ENCODE results near the gene NLRP7.
"Not testable (repeated sequence)": the region's sequence is repeated elsewhere in the genome, so short reads cannot be mapped to it uniquely, and the experiment has no call there.

The NLRP7 gene

GRCh38 chr19:54919646-54920563 lies 27.4 kb downstream of the NLRP7 start:
- not testable (repeated sequence) for DNase-seq (ENCODE audit: low spot score)

GRCh38 chr19:54918499-54918898 lies 28.8 kb downstream of the NLRP7 start:
- no peak for DNase-seq (ENCODE audit: low spot score)

DNA sequence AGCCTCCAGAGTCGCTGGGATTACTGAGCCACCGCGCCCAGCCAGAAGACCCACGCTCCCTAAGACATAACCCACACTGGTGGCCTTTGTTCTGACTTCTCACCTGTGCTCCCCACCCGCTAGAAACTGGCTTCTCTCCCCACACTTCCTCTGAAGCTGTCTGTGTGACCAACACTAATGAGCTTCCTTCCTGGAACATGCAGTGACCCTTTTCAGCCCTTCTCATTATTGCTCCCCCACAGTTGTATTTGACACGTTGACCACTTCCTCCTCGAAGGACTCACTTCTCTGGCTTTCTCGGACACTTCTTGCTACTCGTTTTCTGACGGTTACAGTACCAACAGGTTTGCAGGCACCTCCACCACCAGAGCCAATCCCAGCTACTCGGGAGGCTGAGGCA lies 30.5 kb downstream of the NLRP7 start:
- DNase-seq (ENCODE audit: low spot score) = peak; percentile 11

GRCh38 chr19:54907899-54908298 lies 39.4 kb downstream of the NLRP7 start:
- not testable (repeated sequence) for DNase-seq (ENCODE audit: low spot score)

DNA sequence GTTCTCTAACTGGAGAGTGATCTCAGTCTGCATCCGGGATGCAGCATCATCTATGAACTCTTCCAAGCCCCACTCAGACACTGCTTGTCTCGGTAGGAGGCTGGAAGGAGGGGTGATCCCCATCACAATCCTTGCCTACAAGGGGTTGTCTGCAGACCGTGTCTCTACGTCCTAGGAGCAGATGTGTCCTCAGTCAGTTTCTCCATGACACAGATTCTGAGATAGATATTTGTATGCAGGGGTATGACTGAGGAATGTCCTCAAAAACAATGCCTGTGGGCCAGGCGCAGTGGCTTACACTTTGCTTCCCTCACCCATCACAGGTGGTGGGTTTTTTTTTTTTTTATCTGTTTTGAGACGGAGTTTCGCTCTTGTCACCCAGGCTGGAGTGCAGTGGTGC lies 40.5 kb downstream of the NLRP7 start:
- no peak for DNase-seq (ENCODE audit: low spot score)

- no peak for DNase-seq (ENCODE audit: low spot score)
Observed at GRCh38 chr19:54905803-54906511, 41.4 kb downstream of the NLRP7 start, which contains the start of gene NCR1. Gene NCR1 (plus strand): TSS chr19:54906148. CDS start chr19:54906188, 40 bp downstream.

DNA sequence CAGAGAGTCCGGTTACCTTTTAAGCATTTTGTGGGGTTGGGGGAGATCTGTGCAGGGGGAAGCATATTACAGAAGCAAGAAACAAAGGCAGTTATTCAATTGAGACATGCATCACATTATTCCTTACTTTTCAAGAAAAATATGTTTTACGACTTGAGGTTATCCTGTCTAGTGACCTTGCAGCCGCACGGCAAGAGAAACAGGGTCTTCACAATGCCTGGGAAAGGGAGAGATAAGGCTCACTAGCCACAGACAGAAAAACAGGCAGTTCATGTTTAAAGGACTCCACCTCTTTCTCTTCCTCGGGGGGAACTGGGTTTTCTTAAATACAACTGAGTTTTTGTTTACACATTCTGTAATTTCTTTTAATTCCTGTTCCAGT lies 41.9 kb downstream of the NLRP7 start:
- no peak for DNase-seq (ENCODE audit: low spot score)

- not testable (repeated sequence) for DNase-seq (ENCODE audit: low spot score)
Observed at GRCh38 chr19:54904261-54904660, 43.1 kb downstream of the NLRP7 start.

GRCh38 chr19:54903303-54903702 lies 44.0 kb downstream of the NLRP7 start:
- DNase-seq (ENCODE audit: low spot score) = no peak

- DNase-seq (ENCODE audit: low spot score) = no peak
Observed at GRCh38 chr19:54902061-54902460, 45.3 kb downstream of the NLRP7 start.

DNA sequence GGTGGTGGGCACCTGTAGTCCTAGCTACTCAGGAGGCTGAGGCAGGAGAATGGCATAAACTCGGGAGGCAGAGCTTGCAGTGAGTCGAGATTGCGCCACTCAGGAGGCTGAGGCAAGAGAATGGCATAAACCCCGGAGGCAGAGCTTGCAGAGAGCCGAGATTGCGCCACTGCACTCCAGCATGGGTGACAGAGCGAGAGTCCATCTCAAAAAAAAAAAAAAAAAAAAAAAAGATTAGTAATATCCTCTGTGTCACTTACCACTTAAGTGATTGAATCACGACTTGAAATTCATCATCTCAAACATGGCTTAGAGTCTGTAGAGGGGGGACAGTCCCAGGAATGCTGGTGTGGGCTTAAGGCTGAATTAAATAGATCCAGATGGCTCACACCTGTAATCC lies 46.2 kb downstream of the NLRP7 start:
- not testable (repeated sequence) for DNase-seq (ENCODE audit: low spot score)

GRCh38 chr19:54899646-54900045 lies 47.7 kb downstream of the NLRP7 start:
- not testable (repeated sequence) for DNase-seq (ENCODE audit: low spot score)

- DNase-seq (ENCODE audit: low spot score) = not testable (repeated sequence)
Observed at GRCh38 chr19:54898685-54899084, 48.6 kb downstream of the NLRP7 start.

DNA sequence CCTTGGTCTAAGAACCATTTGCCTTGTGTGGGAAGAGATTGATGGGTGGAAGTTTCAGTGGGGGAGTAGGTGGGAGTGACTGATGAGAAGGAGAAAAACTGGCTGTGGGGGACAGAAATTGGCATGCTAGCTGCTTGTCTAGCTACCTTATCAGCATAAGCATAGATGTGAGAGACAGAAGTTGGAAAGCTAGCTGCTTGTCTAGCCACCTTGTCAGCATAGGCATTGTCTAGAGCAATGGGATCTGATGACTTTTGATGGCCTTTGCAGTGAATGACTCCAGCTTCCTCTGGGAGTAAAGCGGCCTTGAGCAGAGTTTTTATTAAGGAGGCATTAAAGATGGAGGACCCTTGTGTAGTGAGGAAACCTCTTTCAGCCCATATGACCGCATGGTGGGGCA lies 51.3 kb downstream of the NLRP7 start:
- DNase-seq (ENCODE audit: low spot score) = no peak

GRCh38 chr19:54894106-54894505 lies 53.2 kb downstream of the NLRP7 start:
- DNase-seq (ENCODE audit: low spot score) = not testable (repeated sequence)

DNA sequence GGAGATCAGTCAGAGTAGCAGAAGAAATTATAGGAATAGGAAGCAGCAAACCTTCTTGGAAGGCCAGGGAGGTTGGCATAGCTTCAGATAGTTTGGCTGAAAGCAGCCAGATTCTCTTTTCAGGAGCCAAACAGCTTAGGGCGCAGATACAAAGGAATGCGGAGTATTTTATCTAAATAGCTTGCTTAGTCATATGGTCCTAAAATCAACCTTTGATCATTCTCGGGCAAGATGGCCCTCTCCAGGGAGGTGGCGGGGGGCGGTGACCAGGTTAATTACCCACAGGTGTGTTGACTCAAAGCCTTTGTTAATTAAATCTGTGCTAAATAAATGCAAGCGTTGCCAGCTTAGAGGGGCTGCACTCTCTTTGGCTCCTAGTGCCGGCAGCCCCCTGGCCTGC lies 53.9 kb downstream of the NLRP7 start:
- no peak for DNase-seq (ENCODE audit: low spot score)

GRCh38 chr19:54889566-54889965 lies 57.8 kb downstream of the NLRP7 start:
- no peak for DNase-seq (ENCODE audit: low spot score)

GRCh38 chr19:54888239-54888638 lies 59.1 kb downstream of the NLRP7 start:
- DNase-seq (ENCODE audit: low spot score) = peak; percentile 36

- DNase-seq (ENCODE audit: low spot score) = no peak
Observed at GRCh38 chr19:54883228-54883627, 64.1 kb downstream of the NLRP7 start.

DNA sequence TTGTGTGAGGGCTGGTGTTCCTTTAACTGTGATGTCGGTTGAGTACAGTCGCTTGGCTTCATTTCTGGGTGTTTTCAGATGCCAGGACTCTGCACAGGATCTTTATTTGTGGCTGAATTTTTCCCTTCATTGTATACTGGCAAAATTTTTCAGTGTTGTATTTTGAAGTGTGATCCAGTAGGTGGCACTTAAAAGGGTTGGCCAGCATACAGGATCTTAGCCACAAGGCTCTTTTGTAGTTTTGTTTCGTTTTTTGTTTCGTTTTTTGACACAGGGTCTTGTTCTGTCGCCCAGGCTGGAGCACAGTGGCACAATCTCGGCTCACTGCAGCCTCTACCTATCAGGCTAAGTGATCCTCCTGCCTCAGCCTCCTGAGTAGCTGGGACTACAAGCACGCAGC lies 64.6 kb downstream of the NLRP7 start:
- DNase-seq (ENCODE audit: low spot score) = peak; percentile 16

DNA sequence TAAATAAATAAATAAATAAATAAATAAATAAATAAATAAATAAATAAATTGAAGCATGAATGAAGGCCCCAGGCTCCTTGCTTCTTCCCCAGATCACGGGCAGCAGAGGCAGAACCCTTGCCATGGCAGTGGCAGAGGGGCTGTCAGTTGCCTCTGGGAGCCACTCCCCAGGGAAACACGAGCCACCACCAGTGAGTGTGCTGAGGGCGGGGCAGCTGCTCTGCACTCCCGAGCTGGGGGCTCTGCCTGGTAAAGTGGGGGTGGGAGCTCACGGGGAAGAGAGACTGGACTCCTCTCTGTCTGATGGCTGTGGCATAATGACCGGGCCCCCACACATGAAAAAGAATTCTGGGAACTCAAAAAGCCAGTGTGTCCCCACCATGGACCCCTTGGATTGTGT lies 65.4 kb downstream of the NLRP7 start:
- no peak for DNase-seq (ENCODE audit: low spot score)

DNA sequence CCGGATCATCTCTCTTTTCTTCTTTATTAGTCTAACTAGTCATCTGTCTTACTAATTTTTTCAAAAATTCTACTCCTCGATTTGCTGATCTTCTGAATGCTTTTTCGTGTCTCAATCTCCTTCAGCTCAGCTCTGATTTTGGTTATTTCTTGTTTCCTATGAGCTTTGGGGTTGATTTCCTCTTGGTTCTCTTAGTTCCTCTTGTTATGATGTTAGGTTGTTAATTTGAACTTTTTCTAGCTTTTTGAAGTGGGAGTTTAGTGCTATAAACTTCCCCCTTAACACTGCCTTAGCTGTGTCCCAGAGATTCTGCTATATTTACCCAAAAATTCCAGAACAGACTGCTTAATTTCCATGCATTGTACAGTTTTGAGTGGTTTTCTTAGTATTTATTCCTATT lies 69.9 kb downstream of the NLRP7 start:
- peak; percentile 37 for DNase-seq (ENCODE audit: low spot score)

- peak; percentile 78 for DNase-seq (ENCODE audit: low spot score)
Observed at GRCh38 chr19:54875506-54875905, 71.8 kb downstream of the NLRP7 start.
